GM23338 (cell line): ENCODE data around the gene CFAP77. TPM values are rescaled to one million over a fixed set of nuclear protein-coding genes. Genes with fewer than 3 reads are reported as not detected.
A peak's percentile ranks its signal among the peaks of the same experiment; 100 is the strongest.
"Not testable (repeated sequence)": the region's sequence is repeated elsewhere in the genome, so short reads cannot be mapped to it uniquely, and the experiment has no call there.

Experiments
- ATAC-seq: fragments of 200-7000 bp; cut with Tn5 transposase; 3 replicates; pipeline ENCODE4 v1.9.1; 2020
- DNase-seq: peaks from one replicate; pipeline ENCODE4 v3.0.0-alpha.2; 2015; ENCODE audit warnings: low spot score
- H2AFZ ChIP-seq: fragments of 200-600 bp; sonication (generic); 2 replicates; pipeline ENCODE4 v1.8.0; 2016; ENCODE audit warnings: antibody characterized with exemption, mild to moderate bottlenecking, moderate library complexity
- H3F3A ChIP-seq: fragments of 200-600 bp; sonication (generic); replicated peaks from 2 replicates; pipeline ENCODE4 v1.8.0; 2017; ENCODE audit warnings: antibody characterized with exemption, mixed run types, low read depth
- H3K27ac ChIP-seq: fragments of 200-600 bp; sonication (generic); 2 replicates; pipeline ENCODE4 v1.6.1; 2016; ENCODE audit warnings: low read depth
- H3K27me3 ChIP-seq: fragments of 200-600 bp; sonication (generic); 2 replicates; pipeline ENCODE4 v1.8.0; 2016; ENCODE audit warnings: mild to moderate bottlenecking, mixed run types, moderate library complexity; ENCODE audit not compliant: insufficient read depth
- H3K36me3 ChIP-seq: fragments of 200-600 bp; sonication (generic); 2 replicates; pipeline ENCODE4 v1.8.0; 2016; ENCODE audit warnings: mild to moderate bottlenecking; ENCODE audit not compliant: insufficient read depth
- H3K4me1 ChIP-seq: fragments of 200-600 bp; sonication (generic); 2 replicates; pipeline ENCODE4 v1.8.0; 2016; ENCODE audit warnings: mild to moderate bottlenecking, moderate library complexity; ENCODE audit not compliant: insufficient read depth
- H3K4me2 ChIP-seq: fragments of 200-600 bp; sonication (generic); 2 replicates; pipeline ENCODE4 v1.7.1; 2017; ENCODE audit warnings: mixed run types
- H3K4me3 ChIP-seq: fragments of 200-600 bp; sonication (generic); 2 replicates; pipeline ENCODE4 v1.6.1; 2016; ENCODE audit warnings: mixed run types
- H3K79me2 ChIP-seq: fragments of 200-600 bp; sonication (generic); replicated peaks from 2 replicates; pipeline ENCODE4 v1.8.0; 2017; ENCODE audit warnings: mild to moderate bottlenecking; ENCODE audit not compliant: insufficient read depth
- H3K9me2 ChIP-seq: fragments of 200-600 bp; sonication (generic); 2 replicates; pipeline ENCODE4 v1.8.0; 2017; ENCODE audit not compliant: insufficient read depth
- H4K20me1 ChIP-seq: fragments of 200-600 bp; sonication (generic); replicated peaks from 2 replicates; pipeline ENCODE4 v1.8.0; 2017; ENCODE audit warnings: mild to moderate bottlenecking; ENCODE audit not compliant: insufficient read depth
- H3K27ac Mint-ChIP-seq: 2 replicates; pipeline ENCODE4 v1.8.0; 2020; ENCODE audit warnings: inconsistent platforms, mild to moderate bottlenecking, moderate library complexity, mixed read lengths
- H3K27me3 Mint-ChIP-seq: 3 replicates; pipeline ENCODE4 v1.8.0; 2022; ENCODE audit warnings: low read depth, mild to moderate bottlenecking, moderate library complexity, mixed read lengths, inconsistent platforms; ENCODE audit not compliant: insufficient read depth, poor library complexity
- H3K36me3 Mint-ChIP-seq: 3 replicates; pipeline ENCODE4 v1.8.0; 2021; ENCODE audit warnings: low read depth, mild to moderate bottlenecking, inconsistent platforms, moderate library complexity, mixed read lengths
- H3K4me1 Mint-ChIP-seq: 3 replicates; pipeline ENCODE4 v1.8.0; 2020; ENCODE audit warnings: mild to moderate bottlenecking, inconsistent platforms, mixed read lengths
- H3K4me3 Mint-ChIP-seq: 3 replicates; pipeline ENCODE4 v1.8.0; 2021; ENCODE audit warnings: moderate library complexity, mild to moderate bottlenecking, inconsistent platforms, mixed read lengths
- H3K9me3 Mint-ChIP-seq: 3 replicates; pipeline ENCODE4 v1.8.0; 2020; ENCODE audit warnings: moderate library complexity, mild to moderate bottlenecking, inconsistent platforms, mixed read lengths
- EZH2phosphoT487 ChIP-seq: fragments of 200-600 bp; sonication (generic); IDR thresholded peaks from one replicate; pipeline ENCODE4 v1.8.1; 2018; ENCODE audit warnings: antibody characterized with exemption; ENCODE audit not compliant: unreplicated experiment
- JUNB ChIP-seq: IDR thresholded peaks from one replicate; pipeline ENCODE4 v1.6.1; 2016; ENCODE audit warnings: antibody characterized with exemption; ENCODE audit not compliant: unreplicated experiment
- NANOG ChIP-seq: IDR thresholded peaks from 2 replicates; pipeline ENCODE4 v1.6.1; 2016; ENCODE audit warnings: antibody characterized with exemption, borderline replicate concordance
- POLR2AphosphoS5 ChIP-seq: IDR thresholded peaks from 2 replicates; pipeline ENCODE4 v1.6.1; 2016; ENCODE audit warnings: antibody characterized with exemption, low read depth
- ZNF114 ChIP-seq: fragments of 250-450 bp; sonication (Bioruptor Pico); IDR thresholded peaks from 2 replicates; pipeline ENCODE4 v1.5.0; 2020; ENCODE audit warnings: mild to moderate bottlenecking, moderate library complexity
- polyA plus RNA-seq: library from polyadenylated mRNA; unstranded; fragments of >200 nt; fragmentation: Nextera tagmentation; extraction: Ambion mirVana; gene quantifications from 2 replicates; pipeline ENCODE4 v1.2.1, GENCODE V29; 2016
- total RNA-seq: library from RNA; depleted of rRNA; stranded (reverse); fragments of >200 nt; shearing (Covaris generic); gene quantifications from 2 replicates; pipeline ENCODE4 v1.2.3, GENCODE V29; 2014

The CFAP77 gene
- total and polyA plus RNA-seq, 2 experiments from 2014 or later = 0.97 to 1.3 TPM

DNA sequence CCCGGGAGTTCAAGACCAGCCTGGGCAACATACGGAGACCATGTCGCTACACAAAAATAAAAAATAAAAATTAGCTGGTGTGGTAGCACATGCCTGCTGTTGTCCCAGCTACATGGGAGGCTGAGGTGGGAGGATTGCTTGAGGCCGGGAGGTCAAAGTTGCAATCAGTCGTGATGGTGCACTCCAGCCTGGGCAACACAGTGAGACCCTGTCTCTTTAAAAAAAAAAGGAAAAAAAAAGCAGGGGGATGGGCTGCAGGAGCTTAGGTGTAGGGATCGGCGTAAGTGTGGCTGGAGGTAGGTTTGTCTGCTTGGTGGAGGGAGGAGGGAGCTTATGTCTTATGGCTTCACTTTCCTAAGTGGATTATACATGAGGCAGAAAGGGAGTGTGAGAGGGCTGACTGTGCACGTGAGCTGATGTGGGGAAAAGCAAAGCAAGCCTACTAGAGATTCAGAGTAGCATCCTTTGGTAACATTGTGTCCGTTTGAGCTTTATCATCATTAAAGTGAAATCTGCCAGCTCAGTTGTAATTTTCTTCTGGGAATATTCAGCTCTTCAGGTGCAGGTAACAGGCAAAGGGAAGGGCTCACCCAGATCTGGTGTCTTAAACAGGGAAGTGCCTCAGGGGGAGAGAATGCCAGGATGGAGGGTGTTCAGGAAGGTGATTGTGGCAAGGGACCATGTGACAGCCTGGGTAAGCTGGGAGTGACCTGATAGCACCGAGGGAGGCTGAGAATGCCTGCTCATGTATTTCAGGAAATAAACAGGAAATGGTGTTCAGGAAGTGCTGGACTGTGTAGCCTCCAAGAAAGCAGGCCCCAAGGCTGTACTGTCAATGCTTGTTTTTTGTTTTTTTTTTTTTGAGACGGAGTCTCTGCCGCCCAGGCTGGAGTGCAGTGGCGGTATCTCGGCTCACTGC lies 37.6 kb upstream of the CFAP77 start:
- Histone ChIP-seq H3K4me2 (no peak overlapping the region), H3K4me1 (no peaks in the 10 kb centered on the region), H3K79me2 (no peaks in the 10 kb centered on the region), H3F3A (peaks cover 9% of the 10 kb centered on the region), H4K20me1 (no peaks in the 10 kb centered on the region), H3K9me2 (no peaks in the 10 kb centered on the region), H3K36me3 (no peaks in the 10 kb centered on the region), H3K27me3 (no peaks in the 10 kb centered on the region), H2AFZ (no peak overlapping the region), H3K27ac (0 out of 2 replicates have a peak overlapping the region, but pooled peaks have one; percentile 9), H3K4me3 (no peak overlapping the region)
- Mint-ChIP-seq H3K27ac (peak overlapping the region; percentile 19; the same call in 1 of the 2 replicates), H3K36me3 (peaks cover 4% of the 10 kb centered on the region; the same call in 1 of the 3 replicates), H3K27me3 (peaks cover 2% of the 10 kb centered on the region), H3K4me3 (no peak overlapping the region), H3K9me3 (no peaks in the 10 kb centered on the region), H3K4me1 (peaks cover 3% of the 10 kb centered on the region; the same call in 2 of the 3 replicates)
- DNase-seq = no peak
- peak; percentile 34; the same call in 1 of the 3 replicates for ATAC-seq
- no peak for TF ChIP-seq EZH2phosphoT487
- TF ChIP-seq POLR2AphosphoS5 = no peak
- TF ChIP-seq ZNF114 (CRISPR knock-in tag) = no peak
- no peak for TF ChIP-seq JUNB
- no peak for TF ChIP-seq NANOG

DNA sequence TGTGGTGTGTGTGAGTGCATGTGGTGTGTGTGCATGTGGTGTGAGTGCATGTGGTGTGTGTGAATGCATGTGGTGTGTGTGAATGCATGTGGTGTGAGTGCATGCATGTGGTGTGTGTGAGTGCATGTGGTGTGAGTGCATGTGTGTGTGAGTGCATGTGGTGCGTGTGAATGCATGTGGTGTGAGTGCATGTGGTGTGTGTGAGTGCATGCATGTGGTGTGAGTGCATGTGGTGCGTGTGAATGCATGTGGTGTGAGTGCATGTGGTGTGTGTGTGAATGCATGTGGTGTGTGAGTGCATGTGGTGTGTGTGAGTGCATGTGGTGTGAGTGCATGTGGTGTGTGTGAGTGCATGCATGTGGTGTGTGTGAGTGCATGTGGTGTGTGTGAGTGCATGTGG lies 32.2 kb upstream of the CFAP77 start:
- not testable (repeated sequence) for DNase-seq, H3K27me3 ChIP-seq, H3K4me3 ChIP-seq, H3K27ac Mint-ChIP-seq, H3K4me3 Mint-ChIP-seq, H3K36me3 ChIP-seq, H3K4me1 ChIP-seq, H3K9me2 ChIP-seq, H3K4me1 Mint-ChIP-seq, H3K9me3 Mint-ChIP-seq, ATAC-seq, H3K27ac ChIP-seq, H2AFZ ChIP-seq, H3K79me2 ChIP-seq, H3K27me3 Mint-ChIP-seq, H3K4me2 ChIP-seq
- Histone ChIP-seq H3F3A (peaks cover 25% of the 10 kb centered on the region), H4K20me1 (peaks cover 14% of the 10 kb centered on the region)
- H3K36me3 Mint-ChIP-seq = peaks cover 16% of the 10 kb centered on the region; the same call in 2 of the 3 replicates

DNA sequence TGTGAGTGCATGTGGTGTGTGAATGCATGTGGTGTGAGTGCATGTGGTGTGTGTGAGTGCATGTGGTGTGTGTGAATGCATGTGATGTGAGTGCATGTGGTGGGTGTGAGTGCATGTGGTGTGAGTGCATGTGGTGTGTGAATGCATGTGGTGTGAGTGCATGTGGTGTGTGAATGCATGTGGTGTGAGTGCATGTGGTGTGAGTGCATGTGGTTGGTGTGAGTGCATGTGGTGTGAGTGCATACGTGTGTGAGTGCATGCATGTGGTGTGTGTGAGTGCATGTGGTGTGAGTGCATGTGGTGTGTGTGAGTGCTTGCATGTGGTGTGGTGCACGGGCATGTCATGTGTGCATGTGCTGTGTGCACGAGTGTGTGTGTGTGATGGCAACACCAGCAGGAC lies 31.6 kb upstream of the CFAP77 start:
- not testable (repeated sequence) for H3K9me3 Mint-ChIP-seq, H3K27ac Mint-ChIP-seq, H3K9me2 ChIP-seq, H3K27me3 ChIP-seq, H3K36me3 ChIP-seq, H3K4me3 ChIP-seq, DNase-seq, ATAC-seq, H3K79me2 ChIP-seq, H3K4me1 Mint-ChIP-seq, H3K27ac ChIP-seq, H3K4me3 Mint-ChIP-seq, H3K4me1 ChIP-seq, H3K27me3 Mint-ChIP-seq, H2AFZ ChIP-seq, H3K4me2 ChIP-seq
- H4K20me1 ChIP-seq = peaks cover 14% of the 10 kb centered on the region
- H3F3A ChIP-seq = peaks cover 25% of the 10 kb centered on the region
- H3K36me3 Mint-ChIP-seq = peaks cover 21% of the 10 kb centered on the region
